ENCODE results near the gene PTAR1.

PTAR1 gene

DNA sequence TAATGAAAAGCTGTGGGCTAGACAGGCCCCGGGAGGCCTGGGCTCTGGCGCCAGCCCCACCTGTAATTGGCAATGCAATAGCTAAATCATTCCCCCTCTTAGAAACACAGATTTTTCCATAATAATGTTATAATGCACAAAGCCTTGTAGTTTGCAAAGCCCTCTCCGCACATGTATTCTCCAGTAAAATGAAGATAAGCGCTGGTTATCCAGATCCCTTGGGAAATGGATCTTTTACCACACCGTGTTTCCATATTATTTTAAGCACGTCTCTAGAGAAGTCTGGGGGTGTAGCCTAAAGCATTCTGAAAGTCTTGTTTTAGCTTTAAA is 86.5 kb downstream of the PTAR1 start:
- no peak for DNase-seq

DNA sequence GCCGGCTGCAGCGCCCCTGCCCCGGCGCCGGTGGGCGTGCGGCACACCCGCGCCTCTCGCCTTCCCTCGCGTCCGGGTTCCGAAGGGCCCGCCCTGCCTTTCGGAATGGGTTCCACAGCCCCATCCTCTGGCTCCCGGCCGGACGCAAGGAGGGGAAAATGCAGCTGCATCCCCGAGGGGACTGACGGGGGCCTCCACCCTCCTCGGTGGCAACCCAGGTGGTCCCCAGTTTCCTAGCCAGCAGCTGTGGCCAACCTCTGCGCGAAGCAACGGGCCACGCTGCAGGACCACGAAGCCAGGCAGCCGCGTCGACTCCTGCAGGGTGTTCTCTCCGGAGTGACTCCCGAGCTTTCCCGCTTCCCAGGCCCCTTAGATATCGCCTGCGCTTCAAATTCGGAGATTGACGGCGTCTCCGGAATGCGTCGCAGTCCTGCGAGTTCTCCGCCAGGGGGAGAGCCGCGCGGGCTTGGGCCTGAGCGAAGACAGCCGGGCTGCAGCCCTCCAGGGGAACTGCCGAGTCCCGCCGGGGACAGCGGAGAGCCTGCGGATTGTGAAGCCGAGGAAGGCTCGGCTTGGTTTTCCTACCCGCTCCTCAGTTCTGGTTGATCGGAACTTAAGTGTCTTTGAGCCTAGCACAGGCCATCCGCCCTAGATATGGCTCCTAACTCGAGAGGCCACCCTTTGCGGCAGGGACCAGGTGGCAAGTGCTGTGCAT is 87.1 kb downstream of the PTAR1 start:
- DNase-seq: peak in 1 of 2 experiments; percentile 27

DNA sequence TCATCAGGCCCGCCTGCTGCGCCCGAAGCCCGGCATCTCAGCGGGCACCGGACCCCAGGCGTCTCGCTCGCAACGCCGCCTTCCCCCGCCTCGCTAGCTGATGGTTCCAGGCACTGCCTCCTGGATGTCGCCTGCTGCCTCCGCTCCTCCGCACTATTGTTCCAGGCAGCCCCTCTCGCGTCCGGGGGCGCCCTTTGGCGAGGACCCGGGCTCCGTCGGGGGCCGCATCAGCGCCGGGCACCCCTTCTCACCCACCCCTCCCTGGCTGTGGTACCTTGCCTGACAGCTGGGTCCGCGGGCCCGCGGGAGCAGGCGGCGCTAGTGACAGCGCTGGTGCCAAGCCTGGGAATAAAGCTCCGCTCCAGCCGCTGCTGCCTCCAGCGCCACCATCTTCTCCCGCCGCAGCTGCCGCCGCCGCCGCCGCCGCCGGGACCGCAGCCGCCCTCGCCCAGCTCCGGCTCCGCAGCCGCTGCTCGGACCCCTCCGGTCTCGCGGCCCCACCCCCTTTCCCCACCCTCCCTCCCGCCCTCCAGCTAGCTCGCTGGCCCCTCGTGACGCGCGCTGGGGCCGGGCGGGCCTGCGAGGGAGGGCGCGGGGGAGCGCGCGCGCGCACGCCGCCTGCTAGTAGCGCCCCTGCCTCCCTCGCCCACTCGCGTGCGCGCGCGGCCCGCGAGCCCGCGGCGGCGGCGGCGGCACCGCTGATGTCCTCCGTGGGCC is 87.8 kb downstream of the PTAR1 start, which contains the start of gene APBA1:
TSS of gene APBA1 (minus strand) at position 493 of the 717 bp plus-strand sequence.
- no peak for DNase-seq

DNA sequence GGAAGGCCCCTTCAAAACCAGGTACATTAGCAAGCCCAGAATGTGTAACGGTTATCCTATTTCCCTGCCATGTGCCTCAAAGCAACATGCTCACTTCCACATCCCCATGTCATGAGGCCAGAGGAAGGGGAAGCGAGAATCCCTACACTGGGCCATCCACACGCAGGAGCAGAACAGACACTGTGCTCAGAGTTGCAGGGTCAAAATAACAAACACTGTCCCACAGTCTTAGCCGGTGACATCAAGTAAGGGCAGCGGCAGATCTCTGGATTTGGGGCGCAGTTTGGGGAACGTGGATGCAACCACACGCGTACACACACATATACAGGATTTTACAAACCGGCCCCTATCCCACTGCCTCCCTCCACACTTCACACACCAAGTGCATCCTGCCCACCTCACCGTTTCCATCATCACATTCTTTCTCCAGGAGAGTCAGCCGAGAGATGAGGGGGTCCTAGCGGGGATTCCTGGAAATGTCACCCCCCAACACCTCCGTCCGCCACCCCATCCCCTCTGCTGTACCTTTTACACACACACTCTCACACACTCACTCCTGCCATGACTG is 88.4 kb downstream of the PTAR1 start:
- peak in 1 of 2 experiments; percentile 25 for DNase-seq

DNA sequence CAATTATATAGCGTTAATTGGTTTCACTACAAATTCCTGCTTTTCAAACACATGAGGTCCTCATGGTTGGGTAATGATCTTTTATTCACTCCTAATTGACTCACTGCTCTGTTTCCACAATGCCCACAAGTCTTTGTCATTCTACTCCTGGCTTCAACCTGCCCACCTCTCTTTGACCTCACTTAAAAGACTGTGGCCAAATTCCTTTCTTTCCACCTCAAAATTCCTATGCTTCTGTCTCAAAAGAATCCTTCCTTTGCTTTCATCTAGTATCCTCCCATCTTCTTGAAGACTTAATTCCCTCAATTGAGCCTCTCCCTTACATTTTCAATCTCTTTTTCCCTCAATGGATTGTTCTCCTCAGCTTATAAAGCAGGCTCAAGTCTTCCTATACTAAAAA is 92.5 kb downstream of the PTAR1 start:
- no peak for DNase-seq

DNA sequence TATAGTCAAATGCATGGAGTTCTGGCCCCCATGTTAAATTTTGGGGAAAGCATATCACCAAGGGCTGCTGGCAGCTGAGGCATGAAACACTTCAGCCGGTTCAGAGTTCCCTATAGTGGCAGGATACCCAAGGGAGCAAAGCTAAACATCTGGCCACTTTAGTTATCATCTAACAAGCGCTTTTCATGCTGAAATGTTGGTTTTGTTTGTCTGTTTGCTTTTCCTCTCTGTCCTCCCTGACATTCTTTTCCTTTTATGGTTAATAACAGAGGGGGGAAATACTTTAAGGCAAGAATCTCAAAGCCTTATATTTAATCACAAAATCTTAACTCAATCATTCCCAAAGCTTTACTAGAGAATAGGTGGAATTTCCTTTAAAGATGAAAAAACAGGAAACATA is 99.5 kb downstream of the PTAR1 start:
- no peak for DNase-seq
